ENCODE results near the gene EFNA5. TPM values are rescaled to one million over a fixed set of nuclear protein-coding genes. Genes with fewer than 3 reads are reported as not detected.

The EFNA5 gene
- total and polyA plus RNA-seq, 2 of the 13 experiments (the other 11 are each of a cell fraction or from before 2014, with no cell fraction given) = not detected

- in situ Hi-C loops (cut with HindIII; ENCODE audit: extremely low pct_ligation_motif_present, low pct_unique_long_range_greater_than_20kb) = no loop called here
- H3K4me3 ChIP-seq (replicated peaks in 1 of 3; ENCODE audit: insufficient read depth in 1 of 3, low read depth in 2 of 3, low read length in 3 of 3) = no peak overlapping the region
- CTCF ChIA-PET (ENCODE audit: low intra/inter-chr PET ratio, low total read pairs) = no interaction called here
These were observed 93.3 kb downstream of the EFNA5 start for GRCh38 chr5:107577394-107577950.

More at GRCh38 chr5:107577394-107577950, 93.3 kb downstream of the EFNA5 start:
- POLR2A ChIA-PET = no interaction called here
- no peak overlapping the region for H3K9ac ChIP-seq (ENCODE audit: insufficient read depth, low read depth, low read length)
- ATAC-seq (no peak), DNase-seq (ENCODE audit: low spot score) (no peak), FAIRE-seq (no peak)
- H3K36me3 ChIP-seq (replicated peaks in 1 of 2; ENCODE audit: control insufficient read depth in 1 of 2, insufficient read depth in 2 of 2, low read length in 2 of 2) = no peaks in the 10 kb centered on the region
- no peak overlapping the region for H3K27ac ChIP-seq (ENCODE audit: extremely low read length, insufficient read depth, low read length)
- H3K4me2 ChIP-seq (ENCODE audit: low read depth, low read length) = no peak overlapping the region
- intact Hi-C loops (cut with micrococcal nuclease; ENCODE audit: unreplicated experiment) = no loop called here
- BruUV-seq (replicated peaks) = no TSS peak
- no peak overlapping the region for H2AFZ ChIP-seq (ENCODE audit: low read length)
- H3K27me3 ChIP-seq (ENCODE audit: control insufficient read depth in 1 of 2, insufficient read depth in 2 of 2, low read length in 2 of 2) = peaks cover 0 to 4% of the 10 kb centered on the region in 2 experiments; a peak in 1 of 5 replicates
- no peaks in the 10 kb centered on the region for H3K79me2 ChIP-seq (ENCODE audit: insufficient read depth, low read length)
- no peaks in the 10 kb centered on the region for H3K4me1 ChIP-seq (ENCODE audit: insufficient read depth, low read length)
- TF ChIP-seq BRCA1 (CRISPR knock-in tag; IDR thresholded peaks at IDR 0.05) (no peak), SMAD9 (CRISPR knock-in tag; IDR thresholded peaks at IDR 0.05) (no peak), CBX2 (IDR thresholded peaks at IDR 0.05; ENCODE audit: low read depth, low read length) (no peak), CBX2 (CRISPR knock-in tag; IDR thresholded peaks at IDR 0.05; ENCODE audit: low read depth) (no peak), ZNF512 (CRISPR knock-in tag; IDR thresholded peaks at IDR 0.05) (no peak), ZNF570 (CRISPR knock-in tag; IDR thresholded peaks at IDR 0.05; ENCODE audit: borderline replicate concordance) (no peak), ZNF841 (CRISPR knock-in tag; IDR thresholded peaks at IDR 0.05; ENCODE audit: borderline replicate concordance) (no peak)
- H4K20me1 ChIP-seq (ENCODE audit: insufficient read depth, low read length) = no peaks in the 10 kb centered on the region
- WGBS (ENCODE audit: low lambda C conversion rate) = 35% methylated on average over 8 of the region's 8 CpGs
- H3K9me3 ChIP-seq (ENCODE audit: low read length) = no peaks in the 10 kb centered on the region

Data from HepG2 (cell line).